GM18909 (cell line): ENCODE results near the gene RNF112.
"Not testable (repeated sequence)": the region's sequence is repeated elsewhere in the genome, so short reads cannot be mapped to it uniquely, and the experiment has no call there.

ENCODE experiments used
- ATAC-seq: cut with Tn5 transposase; IDR thresholded peaks from one replicate; pipeline ENCODE4 v1.9.1; 2021; ENCODE audit warnings: mild to moderate bottlenecking; ENCODE audit not compliant: unreplicated experiment, poor library complexity

Gene RNF112

DNA sequence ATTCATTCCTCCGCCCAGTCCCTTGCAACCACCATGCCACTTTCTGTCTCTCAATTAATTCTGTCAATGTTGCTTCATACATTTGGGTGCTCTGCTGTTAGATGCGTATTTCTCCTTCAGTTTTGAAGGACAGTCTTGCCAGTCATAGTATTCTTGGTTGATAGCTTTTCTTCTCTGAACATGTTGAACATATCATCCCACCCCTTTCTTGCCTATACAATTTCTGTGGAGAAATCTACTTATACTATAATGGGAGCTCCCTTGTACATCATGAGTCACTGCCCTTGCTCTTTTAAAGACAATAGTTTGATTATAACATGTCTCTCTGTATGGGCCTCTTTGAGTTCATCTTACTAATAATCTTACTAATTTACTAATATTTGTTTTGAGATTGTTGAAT is 34.1 kb downstream of the RNF112 start:
- ATAC-seq: no peak

DNA sequence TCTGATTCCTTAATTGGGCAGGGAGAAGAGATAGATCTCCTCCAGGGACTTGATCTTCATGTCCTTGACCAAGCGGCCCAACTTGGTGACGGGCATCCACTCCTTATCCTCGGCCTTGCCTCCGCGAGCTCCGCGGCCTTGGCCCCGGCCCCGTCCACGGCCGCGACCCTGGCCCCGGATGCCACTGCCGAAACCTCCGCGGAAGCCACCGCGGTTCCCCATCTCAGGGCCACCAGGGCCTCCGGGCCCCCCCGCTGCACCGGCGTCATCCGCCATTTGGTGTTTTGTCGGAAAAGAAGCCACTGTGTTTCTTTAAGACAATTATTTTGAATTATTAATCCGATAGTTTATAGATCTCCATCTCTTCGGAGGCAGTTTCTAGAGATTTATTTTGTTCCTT is 35.5 kb downstream of the RNF112 start:
- ATAC-seq: not testable (repeated sequence)

DNA sequence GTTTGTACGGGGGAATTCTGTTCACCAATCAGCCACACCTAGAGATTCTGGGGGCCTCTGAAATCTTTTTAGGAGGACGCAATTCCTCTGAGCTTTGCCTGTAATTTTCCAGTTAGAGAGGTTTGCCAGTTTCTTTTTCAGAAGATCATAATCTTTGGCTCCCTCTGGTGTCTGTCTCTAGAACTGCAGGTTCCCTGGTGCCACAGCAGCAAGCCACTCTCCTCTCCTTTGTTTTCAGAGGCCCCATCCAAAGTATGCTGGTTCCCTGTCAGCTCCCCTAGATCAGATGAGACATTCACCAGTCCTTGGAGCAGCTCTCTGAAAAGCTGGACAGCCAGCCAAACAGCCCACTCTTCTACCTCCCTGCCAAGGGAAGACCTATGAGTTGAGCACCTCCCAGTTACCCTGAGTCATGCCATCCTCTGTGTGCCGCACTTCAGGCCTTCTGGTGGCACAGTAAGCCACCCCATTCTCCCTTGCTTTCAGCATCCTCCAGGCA is 36.1 kb downstream of the RNF112 start:
- no peak for ATAC-seq

DNA sequence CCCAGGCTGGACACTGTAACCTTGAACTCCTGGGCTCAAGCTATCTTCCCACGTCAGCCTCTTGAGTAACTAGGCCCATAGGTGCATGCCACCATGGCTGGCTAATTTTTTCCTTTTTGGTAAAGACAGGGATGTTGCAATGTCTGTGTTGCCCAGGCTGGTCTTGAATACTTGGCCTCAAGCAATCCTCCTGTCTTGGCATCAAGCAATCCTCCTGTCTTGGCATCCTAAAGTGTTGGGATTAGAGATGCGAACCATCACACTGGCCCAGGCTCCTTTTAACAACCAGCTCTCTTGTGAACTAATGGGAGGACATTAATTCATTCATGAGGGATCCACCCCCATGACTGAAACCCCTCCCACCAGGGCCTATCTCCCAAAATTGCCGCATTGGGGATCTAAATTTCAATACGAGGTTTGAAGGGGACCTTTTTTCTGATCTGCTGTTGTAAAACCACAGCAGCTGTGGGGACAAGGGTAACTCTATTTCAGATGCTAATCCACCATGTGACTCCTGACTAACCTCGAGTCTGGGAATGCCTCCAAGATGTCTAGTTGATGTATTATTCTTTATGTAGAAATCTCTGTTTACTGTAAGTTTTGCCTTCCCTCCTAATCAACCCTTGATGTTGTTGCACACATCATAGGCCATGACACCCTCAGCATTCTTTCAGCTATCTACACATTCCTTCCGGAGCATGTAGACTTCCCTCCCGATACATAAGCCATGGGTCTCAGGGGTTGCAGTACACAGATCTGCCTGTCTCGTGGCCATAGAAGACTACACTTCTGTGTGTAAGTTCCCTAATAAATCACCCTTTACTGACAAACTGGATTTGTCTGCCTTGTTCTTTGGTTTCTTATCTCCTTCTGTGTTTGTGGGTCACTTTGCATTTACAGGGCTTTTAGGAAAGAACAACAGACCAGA is 37.6 kb downstream of the RNF112 start:
- no peak for ATAC-seq

DNA sequence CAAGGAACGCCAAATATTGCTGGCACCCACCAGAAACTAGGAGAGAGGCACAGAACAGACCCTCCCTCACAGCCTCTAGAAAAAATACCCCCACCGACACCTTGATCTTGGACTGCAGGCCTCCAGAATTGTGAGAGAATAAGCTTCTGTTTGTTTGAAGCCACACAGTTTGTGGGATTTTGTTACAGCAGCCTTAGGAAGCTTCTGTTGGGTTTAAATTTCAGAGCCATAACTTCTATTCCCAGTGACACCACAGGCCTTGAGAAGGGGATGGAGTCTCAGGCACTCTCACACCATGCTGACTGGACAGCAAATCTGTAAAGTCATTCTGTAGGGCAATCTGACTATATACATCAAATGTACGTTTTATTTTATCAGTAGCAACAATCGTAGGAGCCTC is 38.6 kb downstream of the RNF112 start:
- no peak for ATAC-seq

DNA sequence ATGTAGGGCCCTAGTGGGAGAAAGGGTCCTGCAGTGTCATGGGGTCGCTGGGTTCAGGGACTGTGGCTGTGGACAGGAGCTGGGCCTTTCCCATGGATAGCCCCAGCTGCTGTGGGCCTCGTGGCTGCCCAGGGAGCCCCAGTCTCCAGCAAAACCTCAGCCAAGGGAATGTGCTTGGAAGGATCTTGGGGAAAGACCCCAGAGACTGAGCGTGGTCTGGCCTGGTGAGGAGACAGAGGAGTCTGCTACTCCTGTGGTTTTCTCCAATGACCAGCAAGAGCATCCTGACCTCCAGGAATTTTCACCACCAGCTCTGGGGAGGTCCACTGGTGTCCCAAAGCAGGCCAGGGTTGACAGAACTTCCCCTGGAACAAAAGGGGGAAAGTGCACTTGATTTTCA is 42.3 kb downstream of the RNF112 start:
- ATAC-seq: no peak

DNA sequence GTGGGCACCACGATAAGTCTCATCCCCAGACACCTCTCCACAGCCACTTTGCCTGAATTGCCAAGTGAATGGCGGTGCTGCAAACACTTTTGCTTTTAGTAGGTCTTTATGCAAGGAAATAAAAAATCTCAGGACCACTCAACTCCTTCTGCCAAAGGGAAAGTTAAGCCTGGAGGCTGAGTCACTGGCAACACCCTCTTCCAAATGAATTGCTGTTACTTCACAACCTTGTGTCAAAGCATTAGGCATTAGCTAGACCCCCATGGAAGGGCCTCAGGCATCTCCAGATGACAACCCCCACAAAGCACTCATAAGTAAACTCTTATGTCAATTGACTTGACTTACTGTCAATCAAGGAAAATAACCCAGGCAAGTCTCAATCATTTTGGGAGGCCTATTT is 43.0 kb downstream of the RNF112 start:
- no peak for ATAC-seq

DNA sequence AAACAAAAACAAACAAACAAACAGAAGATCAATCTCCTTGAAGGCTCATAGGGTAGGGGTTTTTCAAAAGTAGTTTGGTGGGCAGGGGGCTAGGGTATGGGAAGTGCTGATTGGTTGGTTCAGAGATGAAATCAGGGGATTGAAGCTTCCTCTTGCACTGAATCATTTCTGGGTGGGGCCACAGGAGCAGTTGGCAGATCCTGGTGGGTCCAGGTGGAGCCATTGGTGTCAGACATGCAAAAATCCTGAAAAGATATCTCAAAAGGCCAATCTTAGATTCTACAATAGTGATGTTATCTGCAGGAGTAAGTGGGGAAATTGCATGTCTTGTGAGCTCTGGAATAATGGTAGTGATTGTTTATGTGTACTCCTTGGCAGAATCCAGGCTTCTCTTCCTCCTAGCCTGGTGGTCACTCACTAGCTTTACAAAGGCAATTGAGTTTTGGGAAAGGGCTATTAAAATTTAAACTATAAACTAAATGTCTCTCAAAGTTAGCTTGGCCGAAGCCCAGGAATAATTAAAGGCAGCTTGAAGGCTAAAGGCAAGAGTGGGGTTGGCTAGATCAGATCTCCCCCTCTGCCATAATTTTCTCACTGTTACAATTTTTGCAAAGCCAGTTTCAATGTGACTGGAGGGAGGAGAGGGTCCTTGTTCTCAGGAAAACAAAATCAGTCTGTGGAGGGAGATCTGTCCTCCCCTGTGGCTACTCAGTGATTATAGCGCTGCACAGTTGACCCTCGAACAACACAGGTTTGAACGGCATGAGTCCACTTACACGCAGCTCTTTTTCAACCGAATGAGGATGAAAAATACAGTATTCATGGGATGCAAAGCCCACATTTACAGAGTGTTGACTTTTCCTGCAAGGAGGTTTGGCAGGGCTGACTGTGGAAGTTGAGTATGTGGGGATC is 45.2 kb downstream of the RNF112 start:
- ATAC-seq: no peak

DNA sequence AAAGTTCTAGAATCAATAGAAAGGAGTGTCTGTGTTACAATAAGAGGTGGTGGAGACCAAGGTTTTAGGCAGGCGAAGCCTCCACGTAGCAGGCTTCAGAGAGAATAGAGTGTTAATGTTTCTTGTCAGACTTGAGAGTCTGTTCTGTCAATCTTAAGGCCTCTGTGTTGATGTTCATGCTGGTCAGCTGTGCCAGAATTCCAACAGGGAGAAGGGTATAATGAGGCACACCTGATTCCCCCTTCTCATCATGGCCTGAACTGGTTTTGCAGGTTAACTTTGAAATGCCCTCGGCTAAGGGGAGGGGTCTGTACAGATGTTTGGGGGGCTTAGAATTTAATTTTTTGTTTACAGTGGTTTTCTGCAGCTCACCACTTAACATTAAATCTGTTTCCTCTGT is 46.0 kb downstream of the RNF112 start:
- ATAC-seq: no peak

DNA sequence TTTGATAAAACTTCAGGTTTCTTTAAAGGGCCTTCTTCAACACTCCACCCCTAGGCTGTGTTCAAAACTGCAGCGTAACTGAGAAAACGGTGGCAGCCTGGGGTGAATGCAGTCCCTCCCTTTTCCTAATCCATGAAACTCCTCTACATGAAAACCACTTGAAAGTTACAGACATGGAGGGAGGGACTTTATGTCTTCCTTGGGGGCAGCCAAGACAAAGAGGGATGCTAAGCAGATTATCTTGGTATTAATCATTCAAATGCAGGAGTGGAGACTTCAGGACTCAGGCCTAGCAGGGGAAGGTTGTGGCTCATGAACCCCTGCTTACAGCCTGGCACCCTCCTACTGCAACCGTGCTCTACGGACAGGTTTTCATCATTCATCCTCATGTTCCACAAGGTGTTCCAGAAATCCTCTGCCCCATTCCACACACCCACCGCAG is 46.8 kb downstream of the RNF112 start:
- no peak for ATAC-seq

DNA sequence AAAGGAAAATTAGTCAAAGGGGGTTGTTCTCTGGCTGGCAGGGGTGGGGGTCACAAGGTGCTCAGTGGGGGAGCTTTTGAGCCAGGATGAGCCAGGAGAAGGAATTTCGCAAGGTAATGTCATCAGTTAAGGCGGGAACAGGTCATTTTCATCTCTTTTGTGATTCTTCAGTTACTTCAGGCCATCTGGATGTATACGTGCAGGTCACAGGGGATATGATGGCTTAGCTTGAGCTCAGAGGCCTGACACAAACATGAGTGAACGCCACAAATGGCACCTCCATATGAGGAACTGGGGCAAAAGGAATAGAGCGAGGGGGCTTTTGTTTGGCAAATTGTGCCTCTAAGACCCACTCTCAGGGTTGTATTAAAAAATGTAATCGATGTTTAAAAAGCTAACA is 47.4 kb downstream of the RNF112 start:
- ATAC-seq: not testable (repeated sequence)

DNA sequence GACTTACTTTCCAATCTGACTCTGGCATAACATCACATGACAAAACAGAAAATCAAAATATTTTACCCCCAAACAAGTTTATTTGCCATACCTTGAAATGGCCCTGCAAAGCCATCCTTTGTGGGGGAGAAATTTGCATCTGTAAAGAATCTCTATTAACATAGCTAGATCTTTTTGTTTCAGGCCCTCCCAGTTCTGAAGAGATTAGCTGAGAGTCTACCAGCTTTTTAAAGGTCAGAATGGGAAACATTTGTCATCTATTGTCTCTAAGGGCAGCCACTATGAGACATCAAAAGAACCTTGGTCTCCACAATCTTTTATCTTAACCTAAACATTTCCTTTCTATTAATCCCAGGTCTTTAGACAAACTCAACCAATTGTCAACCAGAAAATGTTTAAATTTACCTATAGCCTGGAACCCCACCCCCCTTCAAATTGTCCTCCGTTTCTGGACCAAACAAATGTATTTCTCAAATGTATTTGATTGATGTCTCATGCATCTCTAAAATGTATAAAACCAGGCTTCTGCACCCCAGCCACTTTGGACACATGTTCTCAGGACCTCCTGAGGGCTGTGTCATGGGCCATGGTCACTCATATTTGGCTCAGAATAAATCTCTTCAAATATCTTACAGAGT is 48.1 kb downstream of the RNF112 start:
- not testable (repeated sequence) for ATAC-seq

DNA sequence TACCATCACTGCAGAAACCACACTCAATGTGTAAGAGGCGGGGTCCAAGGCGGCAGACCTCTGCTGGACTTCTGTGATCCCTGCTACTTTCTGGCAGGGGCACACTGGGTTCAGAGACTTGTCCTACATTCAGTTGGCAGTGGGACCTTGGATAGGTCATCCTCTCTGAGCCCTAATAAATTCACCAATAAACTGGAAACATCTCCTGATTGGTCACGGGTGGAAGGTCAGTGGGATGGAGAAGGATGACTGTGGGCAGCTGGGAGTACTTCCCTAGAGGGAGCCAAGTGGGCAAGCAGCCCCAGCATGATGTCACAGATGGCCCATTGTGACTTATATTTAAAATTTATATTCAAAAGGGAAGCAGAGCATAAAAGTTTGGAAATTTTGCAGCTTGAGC is 49.7 kb downstream of the RNF112 start:
- no peak for ATAC-seq

DNA sequence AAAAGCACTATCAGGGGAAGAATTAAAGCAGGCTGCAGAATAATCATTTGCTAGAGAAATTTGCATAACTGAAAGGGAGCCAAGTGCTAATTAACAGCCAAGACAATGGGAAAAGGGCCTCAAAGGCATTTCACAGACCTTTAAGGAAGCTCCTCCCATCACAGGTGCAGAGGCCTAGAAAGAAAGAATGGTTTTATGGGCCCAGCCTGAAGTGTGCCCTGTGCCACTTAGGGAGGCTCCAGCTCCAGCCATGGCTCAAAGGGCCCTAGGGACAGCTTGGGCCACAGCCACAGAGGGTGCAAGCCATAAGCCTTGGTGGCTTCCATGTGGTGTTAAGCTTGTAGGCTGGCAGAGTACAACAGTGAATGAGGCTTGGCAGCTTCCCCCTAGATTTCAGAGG is 50.1 kb downstream of the RNF112 start:
- no peak for ATAC-seq

DNA sequence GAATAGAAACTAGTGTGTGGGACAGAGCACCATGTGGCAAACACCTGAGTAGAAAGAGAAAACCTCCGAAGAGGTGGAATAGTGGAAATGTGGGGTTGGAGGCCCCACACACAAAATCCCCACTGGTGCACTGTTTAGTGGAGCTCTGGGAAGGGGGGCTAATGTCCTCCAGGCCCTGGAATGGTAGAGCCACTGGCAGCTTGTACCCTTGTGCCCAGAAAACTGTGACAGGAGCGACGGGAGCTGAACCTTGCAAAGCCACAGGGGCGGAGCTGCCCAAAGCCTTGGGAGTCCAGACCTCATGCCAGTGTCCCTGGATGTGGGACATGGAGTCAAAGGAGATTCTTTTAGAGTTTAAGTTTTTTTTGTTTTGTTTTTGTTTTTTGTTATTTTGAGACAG is 50.6 kb downstream of the RNF112 start:
- no peak for ATAC-seq

DNA sequence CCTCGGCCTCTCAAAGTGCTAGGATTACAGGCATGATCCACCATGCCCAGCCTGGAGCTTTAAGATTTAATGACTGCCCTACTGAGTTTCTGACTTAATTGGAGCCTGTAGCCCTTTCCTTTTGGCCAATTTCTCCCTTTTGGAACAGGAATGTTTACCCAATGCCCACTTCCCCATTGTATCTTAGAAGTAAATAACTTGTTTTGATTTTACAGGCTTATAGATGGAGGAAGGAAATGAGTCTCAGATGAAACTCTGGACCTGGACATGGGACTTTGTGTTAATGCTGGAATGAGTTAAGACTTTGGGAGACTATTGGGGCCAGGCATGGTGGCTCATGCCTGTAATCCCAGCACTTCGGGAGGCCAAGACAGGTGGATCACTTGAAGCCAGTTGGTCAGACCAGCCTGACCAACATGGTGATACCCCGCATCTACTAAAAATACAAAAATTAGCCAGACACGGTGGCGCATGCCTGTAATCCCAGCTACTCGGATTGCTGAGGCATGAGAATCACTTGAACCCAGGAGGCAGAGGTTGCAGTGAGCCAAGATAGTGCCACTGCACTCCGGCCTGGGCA is 51.5 kb downstream of the RNF112 start:
- ATAC-seq: not testable (repeated sequence)

DNA sequence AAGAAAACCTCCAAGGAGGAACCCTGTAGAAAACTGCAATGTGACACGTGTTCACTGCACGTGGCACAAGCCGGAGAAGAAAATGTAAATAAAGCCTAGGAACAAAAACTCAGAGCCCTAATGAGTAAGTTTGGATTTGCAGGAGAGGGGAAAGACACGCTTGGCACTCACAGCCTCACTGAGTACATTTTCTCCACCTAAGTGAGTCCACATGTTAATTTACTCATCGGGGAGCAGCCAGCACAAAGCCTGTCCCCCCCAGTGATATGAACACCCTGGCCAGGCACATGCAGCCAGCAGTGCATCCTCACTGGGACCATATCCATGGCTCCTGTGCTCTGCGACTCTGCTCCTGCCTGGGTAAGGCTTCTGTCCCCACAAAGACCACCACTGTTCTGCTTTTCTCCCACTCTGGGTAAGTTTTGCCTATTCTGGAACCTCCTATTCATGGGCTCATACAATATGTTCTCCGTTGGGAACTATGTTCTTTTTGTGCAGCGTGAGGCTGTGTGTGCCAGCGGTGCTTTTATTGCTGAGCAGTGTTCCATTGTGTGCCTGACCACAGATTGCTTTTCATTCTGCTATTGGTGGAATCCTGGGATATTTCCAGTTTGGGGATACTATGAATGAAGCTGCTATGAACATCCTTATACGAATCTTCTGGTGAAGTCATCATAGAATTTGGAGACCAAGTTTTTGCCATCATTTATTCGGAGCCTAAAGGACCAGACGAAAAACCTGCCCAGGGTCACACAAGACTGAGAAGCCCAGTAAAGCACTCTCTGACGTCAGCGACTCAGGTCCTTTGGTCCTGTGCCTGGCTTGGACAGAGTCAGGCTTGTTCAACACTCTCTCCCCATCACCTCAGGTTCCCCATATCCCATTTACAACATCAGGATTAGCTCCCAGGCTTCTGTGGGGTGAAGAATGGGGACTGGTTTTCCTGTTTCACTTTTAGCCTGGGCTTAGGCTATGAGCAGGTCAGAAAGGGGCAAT is 53.3 kb downstream of the RNF112 start:
- no peak for ATAC-seq
